Loucy (cell line): Measurements from ENCODE around the gene PRKN.

Experiments
- H2AFZ ChIP-seq: fragments of 200-600 bp; sonication (generic); 2 replicates; pipeline ENCODE4 v1.6.0; 2016; ENCODE audit warnings: antibody characterized with exemption, mild to moderate bottlenecking, low read length, moderate library complexity
- H3F3A ChIP-seq: fragments of 200-600 bp; 2 replicates; pipeline ENCODE4 v1.6.0; 2016; ENCODE audit warnings: antibody characterized with exemption, low read depth, mild to moderate bottlenecking
- H3K27me3 ChIP-seq: fragments of 200-600 bp; sonication (generic); 2 replicates; pipeline ENCODE4 v1.6.1; 2014; ENCODE audit warnings: low read length, mild to moderate bottlenecking; ENCODE audit not compliant: insufficient read depth, poor library complexity, severe bottlenecking
- H3K36me3 ChIP-seq: fragments of 200-600 bp; sonication (generic); 2 replicates; pipeline ENCODE4 v1.6.1; 2016; ENCODE audit warnings: low read length; ENCODE audit not compliant: insufficient read depth
- H3K4me1 ChIP-seq: fragments of 200-600 bp; sonication (generic); 2 replicates; pipeline ENCODE4 v1.5.1; 2014; ENCODE audit warnings: low read length, mild to moderate bottlenecking; ENCODE audit not compliant: insufficient read depth, poor library complexity, severe bottlenecking
- H3K4me2 ChIP-seq: fragments of 200-600 bp; sonication (generic); 2 replicates; pipeline ENCODE4 v1.6.0; 2014; ENCODE audit warnings: antibody characterized with exemption, low read length, low read depth, mild to moderate bottlenecking; ENCODE audit not compliant: poor library complexity, severe bottlenecking
- H3K4me3 ChIP-seq: fragments of 200-600 bp; sonication (generic); 2 replicates; pipeline ENCODE4 v1.5.1; 2014; ENCODE audit warnings: low read length, mild to moderate bottlenecking, mixed read lengths; ENCODE audit not compliant: poor library complexity, severe bottlenecking
- H3K79me2 ChIP-seq: fragments of 200-600 bp; sonication (generic); 2 replicates; pipeline ENCODE4 v1.6.1; 2014; ENCODE audit warnings: low read length; ENCODE audit not compliant: insufficient read depth
- H3K9ac ChIP-seq: fragments of 200-600 bp; sonication (generic); 2 replicates; pipeline ENCODE4 v1.6.0; 2014; ENCODE audit warnings: mild to moderate bottlenecking, low read depth, low read length, moderate library complexity; ENCODE audit not compliant: poor library complexity, severe bottlenecking
- H3K9me2 ChIP-seq: fragments of 200-600 bp; sonication (generic); replicated peaks from 2 replicates; pipeline ENCODE4 v1.6.1; 2016; ENCODE audit warnings: low read depth, low read length, mixed read lengths
- H3K9me3 ChIP-seq: fragments of 200-600 bp; sonication (generic); 2 replicates; pipeline ENCODE4 v1.6.1; 2014; ENCODE audit warnings: mild to moderate bottlenecking, antibody characterized with exemption, low read length, low read depth; ENCODE audit not compliant: insufficient read depth
- H4K20me1 ChIP-seq: fragments of 200-600 bp; sonication (generic); 2 replicates; pipeline ENCODE4 v1.6.0; 2014; ENCODE audit warnings: antibody characterized with exemption, low read length, mild to moderate bottlenecking; ENCODE audit not compliant: insufficient read depth, poor library complexity, severe bottlenecking
- CTCF ChIP-seq: fragments of 200-600 bp; sonication (generic); conservative IDR thresholded peaks from 2 replicates; pipeline ENCODE4 v1.5.1; 2014; ENCODE audit warnings: mild to moderate bottlenecking, antibody characterized with exemption, low read length
- EZH2phosphoT487 ChIP-seq: fragments of 200-600 bp; IDR thresholded peaks from 2 replicates; pipeline ENCODE4 v1.6.1; 2018; ENCODE audit warnings: antibody characterized with exemption, mild to moderate bottlenecking, moderate library complexity, borderline replicate concordance

The PRKN gene

DNA sequence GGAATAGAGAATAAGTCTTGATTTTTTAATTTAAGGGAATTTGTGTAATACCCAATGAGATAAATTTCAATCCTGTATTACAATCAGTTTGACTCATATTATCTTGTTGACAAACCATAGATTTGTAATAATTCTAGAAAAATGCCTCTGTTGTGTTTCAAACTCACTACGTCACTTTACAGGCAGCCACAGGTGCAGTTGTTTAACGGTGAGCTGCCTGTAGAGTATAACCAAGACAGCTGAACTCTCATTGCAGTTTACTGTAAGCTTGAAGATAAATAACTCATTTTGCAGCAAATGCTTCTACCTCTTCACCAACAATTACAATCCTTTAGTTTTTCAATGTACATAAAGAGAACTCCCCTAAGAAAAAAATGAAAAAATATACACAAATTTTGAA lies 114.3 kb downstream of the PRKN start:
- Histone ChIP-seq H2AFZ (no peak overlapping the region), H3K9me2 (no peaks in the 10 kb centered on the region), H3K4me1 (no peaks in the 10 kb centered on the region), H4K20me1 (no peaks in the 10 kb centered on the region), H3K79me2 (no peaks in the 10 kb centered on the region), H3K4me3 (no peak overlapping the region), H3K9me3 (no peaks in the 10 kb centered on the region), H3K4me2 (no peak overlapping the region), H3K36me3 (no peaks in the 10 kb centered on the region), H3K9ac (no peak overlapping the region), H3K27me3 (no peaks in the 10 kb centered on the region), H3F3A (no peaks in the 10 kb centered on the region)
- TF ChIP-seq EZH2phosphoT487 (no peak), CTCF (no peak)

- Histone ChIP-seq H3K4me3 (no peak overlapping the region), H3K79me2 (no peaks in the 10 kb centered on the region)
- TF ChIP-seq EZH2phosphoT487 (no peak), CTCF (no peak)
These were observed 115.0 kb downstream of the PRKN start for GRCh38 chr6:162612613-162613012.

DNA sequence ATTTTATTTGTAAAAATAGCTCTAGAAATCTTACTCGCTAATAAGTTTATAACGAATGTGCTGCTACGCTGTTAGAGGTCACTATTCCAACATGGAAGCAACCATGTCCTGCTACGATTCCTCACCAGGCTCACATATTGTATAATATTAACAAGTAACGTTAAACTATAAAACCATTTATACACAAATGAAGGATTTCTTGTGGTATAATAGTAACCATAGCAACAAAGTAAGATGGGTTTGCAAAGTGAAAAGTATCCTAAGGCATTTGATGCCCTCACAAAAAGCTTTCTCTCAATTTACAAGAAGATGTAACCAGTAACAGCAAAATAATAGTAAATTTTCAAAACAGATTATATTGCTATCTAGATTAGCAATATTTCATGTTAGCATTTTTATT lies 117.2 kb downstream of the PRKN start:
- Histone ChIP-seq H3K27me3 (no peaks in the 10 kb centered on the region), H3K4me3 (no peak overlapping the region), H3K36me3 (no peaks in the 10 kb centered on the region), H3K9me3 (no peaks in the 10 kb centered on the region; the same call in 1 of the 2 replicates), H3K4me2 (no peak overlapping the region), H3K79me2 (no peaks in the 10 kb centered on the region), H3K4me1 (no peaks in the 10 kb centered on the region), H3K9ac (no peak overlapping the region), H4K20me1 (no peaks in the 10 kb centered on the region), H3K9me2 (no peaks in the 10 kb centered on the region), H2AFZ (no peak overlapping the region), H3F3A (no peaks in the 10 kb centered on the region)
- TF ChIP-seq EZH2phosphoT487 (no peak), CTCF (no peak)

More at GRCh38 chr6:162612613-162613012, 115.0 kb downstream of the PRKN start:
- Histone ChIP-seq H2AFZ (no peak overlapping the region), H3K9me3 (no peaks in the 10 kb centered on the region; the same call in 1 of the 2 replicates), H3K4me2 (no peak overlapping the region), H3K4me1 (no peaks in the 10 kb centered on the region), H3K27me3 (no peaks in the 10 kb centered on the region), H3F3A (no peaks in the 10 kb centered on the region), H3K36me3 (no peaks in the 10 kb centered on the region), H3K9ac (no peak overlapping the region), H3K9me2 (no peaks in the 10 kb centered on the region), H4K20me1 (no peaks in the 10 kb centered on the region)
